GM12878 (cell line): ENCODE data around the gene DGCR8. TPM values are rescaled to one million over a fixed set of nuclear protein-coding genes. Genes with fewer than 3 reads are reported as not detected.
A peak's percentile ranks its signal among the peaks of the same experiment; 100 is the strongest.

ENCODE experiments used
- CHD4 ChIP-seq: fragments of 200-600 bp; sonication (generic); IDR thresholded peaks from 2 replicates; pipeline ENCODE4 v1.6.1; 2016; ENCODE audit warnings: mild to moderate bottlenecking
- CREB1 ChIP-seq: IDR thresholded peaks from 2 replicates; pipeline ENCODE4 v1.6.1; 2012; ENCODE audit warnings: low read depth, mild to moderate bottlenecking, inconsistent platforms
- EGR1 ChIP-seq, 2 experiments: IDR thresholded peaks; 1 replicate in 1 of 2; 2 replicates in 1 of 2; pipeline ENCODE4 v1.6.1; 2011 to 2012; ENCODE audit warnings: low read depth in 2 of 2, low read length in 2 of 2, borderline replicate concordance in 1 of 2, mild to moderate bottlenecking in 1 of 2, moderate library complexity in 1 of 2
- ESRRA ChIP-seq: IDR thresholded peaks from 2 replicates; pipeline ENCODE4 v1.6.1; 2012; ENCODE audit warnings: mild to moderate bottlenecking, low read length, improper control_type of control experiment
- GATAD2B ChIP-seq: fragments of 450-650 bp; conservative IDR thresholded peaks from 2 replicates; pipeline ENCODE4 v1.6.1; 2017; ENCODE audit warnings: low read depth, mild to moderate bottlenecking, moderate library complexity
- HDGF ChIP-seq: fragments of 450-650 bp; IDR thresholded peaks from 2 replicates; pipeline ENCODE4 v1.6.1; 2016; ENCODE audit warnings: antibody characterized with exemption
- IKZF1 ChIP-seq: fragments of 450-650 bp; conservative IDR thresholded peaks from 2 replicates; pipeline ENCODE4 v1.6.1; 2017; ENCODE audit warnings: antibody characterized with exemption, mild to moderate bottlenecking
- LARP7 ChIP-seq: fragments of 450-650 bp; IDR thresholded peaks from 2 replicates; pipeline ENCODE4 v1.6.1; 2017; ENCODE audit warnings: mild to moderate bottlenecking
- NR2F1 ChIP-seq: fragments of 450-650 bp; conservative IDR thresholded peaks from 2 replicates; pipeline ENCODE4 v1.6.1; 2017; ENCODE audit warnings: mild to moderate bottlenecking
- NRF1 ChIP-seq: conservative IDR thresholded peaks from 2 replicates; pipeline ENCODE4 v1.6.1; 2011; ENCODE audit warnings: mild to moderate bottlenecking, low read depth, low read length, improper control_type of control experiment
- ZNF687 ChIP-seq: fragments of 450-650 bp; IDR thresholded peaks from 2 replicates; pipeline ENCODE4 v1.6.1; 2017; ENCODE audit warnings: mild to moderate bottlenecking, moderate library complexity
- polyA plus RNA-seq, 11 experiments: library from polyadenylated mRNA; depleted of rRNA in 4 of 11; unstranded in 6 of 11; stranded (reverse) in 5 of 11; fragments of >200 nt; fragmentation: Nextera tagmentation in 4 of 11; fragmentation: Illumina TruSeq in 1 of 11; extraction: Ambion mirVana in 4 of 11; extraction: Trizol in 1 of 11; gene quantifications; 1 replicate in 1 of 11; 2 replicates in 10 of 11; pipeline versions ENCODE4 v1.2.1 to v1.2.3, GENCODE V29; 2011 to 2016; ENCODE audit warnings: inconsistent platforms in 2 of 11, missing spikeins in 2 of 11, low read depth in 1 of 11
- total RNA-seq, 4 experiments: library from RNA; depleted of rRNA in 3 of 4; stranded (reverse); fragments of >200 nt in 3 of 4; fragmentation: Illumina TruSeq in 1 of 4; extraction: Trizol in 1 of 4; gene quantifications; 2 replicates each; pipeline versions ENCODE4 v1.2.1 to v1.2.3, GENCODE V29; 2013 to 2021

The DGCR8 gene
- total and polyA plus RNA-seq, 10 of the 15 experiments (the other 5 are each of a cell fraction or from before 2014, with no cell fraction given), result 1.2 to 35.1 (median 17.2) TPM

- TF ChIP-seq ZNF687, result no peak
- TF ChIP-seq LARP7, result peak; percentile 55
- no peak for TF ChIP-seq NRF1
- 0 out of 2 replicates have a peak, but pooled peaks have one; percentile 37 for TF ChIP-seq HDGF
- no peak for TF ChIP-seq ESRRA
- 0 out of 2 replicates have a peak, but pooled peaks have one; percentile 49 for TF ChIP-seq CREB1
- TF ChIP-seq IKZF1, result peak; percentile 54
- TF ChIP-seq NR2F1, result 0 out of 2 replicates have a peak, but pooled peaks have one; percentile 27
- TF ChIP-seq CHD4, result no peak
- peak in 1 of 2 experiments; percentile 50; a peak in 1 of 3 replicates for TF ChIP-seq EGR1 (IDR thresholded peaks at IDR 0.05; ENCODE audit: borderline replicate concordance in 1 of 2, low read depth in 2 of 2, low read length in 2 of 2)
- TF ChIP-seq GATAD2B, result peak; percentile 59
These were observed 50.9 kb downstream of the DGCR8 start (continued) for GRCh38 chr22:20130731-20131596.
